Activated naive CD4-positive, alpha-beta T cell treated with anti-CD3 and anti-CD28 coated beads for 36 hours (primary cell): ENCODE data around the gene IGF1R. TPM values are rescaled to one million over a fixed set of nuclear protein-coding genes. Genes with fewer than 3 reads are reported as not detected.
"Not testable (repeated sequence)": the region's sequence is repeated elsewhere in the genome, so short reads cannot be mapped to it uniquely, and the experiment has no call there.

ENCODE experiments used
- CTCF ChIA-PET: fragments of 350-600 bp; sonication (Branson Sonifier 250); formaldehyde crosslinking; loops from one replicate; lab custom pipeline; 2021; ENCODE audit warnings: antibody characterized with exemption; lab: Charles Lee
- DNase-seq: peaks from one replicate; pipeline ENCODE4 v3.0.0-alpha.2; 2020
- H3K27ac Mint-ChIP-seq: one replicate; pipeline ENCODE4 v1.8.0; 2021; ENCODE audit warnings: mild to moderate bottlenecking, mixed read lengths
- H3K27me3 Mint-ChIP-seq: one replicate; pipeline ENCODE4 v1.8.0; 2021; ENCODE audit warnings: low read depth, mixed read lengths
- H3K36me3 Mint-ChIP-seq: one replicate; pipeline ENCODE4 v1.8.0; 2021; ENCODE audit warnings: low read depth, mixed read lengths
- H3K4me1 Mint-ChIP-seq: one replicate; pipeline ENCODE4 v1.8.0; 2021; ENCODE audit warnings: low read depth, mixed read lengths
- H3K4me3 Mint-ChIP-seq: one replicate; pipeline ENCODE4 v1.8.0; 2021; ENCODE audit warnings: mild to moderate bottlenecking, moderate library complexity, mixed read lengths
- H3K9me3 Mint-ChIP-seq: one replicate; pipeline ENCODE4 v1.8.0; 2021; ENCODE audit warnings: mixed read lengths
- intact Hi-C: fragments of 100-400 bp; cut with micrococcal nuclease; formaldehyde crosslinking; loops from one replicate; pipeline ENCODE4 v1.15.1; 2023
- total RNA-seq, 2 experiments: library from RNA; stranded (reverse); gene quantifications; one replicate each; pipeline ENCODE4 v1.2.3, GENCODE V29; 2021

Gene IGF1R
- total RNA-seq, 2 experiments from 2014 or later = 25.6 to 26.6 TPM

DNA sequence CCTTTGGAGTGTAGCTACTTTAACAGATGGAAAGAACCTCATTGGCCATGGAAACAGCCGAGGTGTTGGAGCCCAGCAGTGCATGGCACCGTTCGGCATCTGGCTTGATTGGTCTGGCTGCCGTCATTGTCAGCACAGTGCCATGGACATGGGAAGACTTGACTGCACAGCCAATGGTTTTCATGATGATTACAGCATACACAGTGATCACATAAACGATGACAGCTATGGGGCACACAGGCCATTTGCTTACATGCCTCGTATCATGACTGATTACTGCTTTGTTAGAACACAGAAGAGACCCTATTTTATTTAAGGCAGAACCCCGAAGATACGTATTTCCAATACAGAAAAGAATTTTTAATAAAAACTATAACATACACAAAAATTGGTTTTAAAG lies 315.1 kb downstream of the IGF1R start:
- no peak for DNase-seq
- no peak overlapping the region for H3K4me3 Mint-ChIP-seq
- no peaks in the 10 kb centered on the region for H3K27me3 Mint-ChIP-seq
- peaks cover 51% of the 10 kb centered on the region for H3K36me3 Mint-ChIP-seq
- intact Hi-C loops = no loop called here
- CTCF ChIA-PET = no interaction called here
- peaks cover 29% of the 10 kb centered on the region for H3K9me3 Mint-ChIP-seq
- H3K4me1 Mint-ChIP-seq = no peaks in the 10 kb centered on the region
- H3K27ac Mint-ChIP-seq = no peak overlapping the region

GRCh38 chr15:98964466-98965133 lies 316.3 kb downstream of the IGF1R start:
- Mint-ChIP-seq H3K27ac (no peak overlapping the region), H3K27me3 (no peaks in the 10 kb centered on the region), H3K9me3 (peaks cover 30% of the 10 kb centered on the region), H3K4me1 (no peaks in the 10 kb centered on the region), H3K36me3 (peaks cover 44% of the 10 kb centered on the region), H3K4me3 (no peak overlapping the region)
- no peak for DNase-seq
- CTCF ChIA-PET = interaction anchor here (0.6 kb wide), 1 partner anchor 140 kb away, joined by 3 read pairs; no protein-coding TSS in a partner anchor
- intact Hi-C loops = no loop called here

GRCh38 chr15:98965134-98965491 lies 316.8 kb downstream of the IGF1R start:
- Mint-ChIP-seq H3K36me3 (peaks cover 39% of the 10 kb centered on the region), H3K9me3 (peaks cover 30% of the 10 kb centered on the region)
- H3K4me1 Mint-ChIP-seq, H3K4me3 Mint-ChIP-seq, H3K27ac Mint-ChIP-seq, intact Hi-C loops, H3K27me3 Mint-ChIP-seq, DNase-seq: not testable (repeated sequence)
- CTCF ChIA-PET = interaction anchor here (0.6 kb wide), 1 partner anchor 140 kb away, joined by 3 read pairs; no protein-coding TSS in a partner anchor

- Mint-ChIP-seq H3K27ac (no peak overlapping the region), H3K4me1 (no peaks in the 10 kb centered on the region), H3K4me3 (no peak overlapping the region), H3K36me3 (peaks cover 35% of the 10 kb centered on the region), H3K27me3 (no peaks in the 10 kb centered on the region), H3K9me3 (peaks cover 30% of the 10 kb centered on the region)
- intact Hi-C loops = no loop called here
- DNase-seq = no peak
- CTCF ChIA-PET = no interaction called here
Measured at GRCh38 chr15:98965597-98965996, 317.3 kb downstream of the IGF1R start.

GRCh38 chr15:98966091-98966787 lies 317.9 kb downstream of the IGF1R start:
- CTCF ChIA-PET = no interaction called here
- H3K36me3 Mint-ChIP-seq = peaks cover 29% of the 10 kb centered on the region
- no peaks in the 10 kb centered on the region for H3K4me1 Mint-ChIP-seq
- intact Hi-C loops = no loop called here
- H3K4me3 Mint-ChIP-seq = no peak overlapping the region
- DNase-seq = no peak
- no peak overlapping the region for H3K27ac Mint-ChIP-seq
- no peaks in the 10 kb centered on the region for H3K27me3 Mint-ChIP-seq
- peaks cover 24% of the 10 kb centered on the region for H3K9me3 Mint-ChIP-seq

GRCh38 chr15:98967096-98967495 lies 318.8 kb downstream of the IGF1R start:
- intact Hi-C loops = no loop called here
- CTCF ChIA-PET = no interaction called here
- Mint-ChIP-seq H3K27ac (no peak overlapping the region), H3K9me3 (peaks cover 15% of the 10 kb centered on the region), H3K4me1 (no peaks in the 10 kb centered on the region), H3K36me3 (peaks cover 20% of the 10 kb centered on the region), H3K27me3 (no peaks in the 10 kb centered on the region), H3K4me3 (no peak overlapping the region)
- no peak for DNase-seq

GRCh38 chr15:98967916-98968315 lies 319.6 kb downstream of the IGF1R start:
- H3K36me3 Mint-ChIP-seq = peaks cover 12% of the 10 kb centered on the region
- DNase-seq = no peak
- H3K27me3 Mint-ChIP-seq = no peaks in the 10 kb centered on the region
- no peaks in the 10 kb centered on the region for H3K4me1 Mint-ChIP-seq
- intact Hi-C loops = no loop called here
- no peak overlapping the region for H3K27ac Mint-ChIP-seq
- CTCF ChIA-PET = interaction anchor here (0.5 kb wide), 1 partner anchor 115 kb away, joined by 5 read pairs; no protein-coding TSS in a partner anchor
- peaks cover 10% of the 10 kb centered on the region for H3K9me3 Mint-ChIP-seq
- no peak overlapping the region for H3K4me3 Mint-ChIP-seq

DNA sequence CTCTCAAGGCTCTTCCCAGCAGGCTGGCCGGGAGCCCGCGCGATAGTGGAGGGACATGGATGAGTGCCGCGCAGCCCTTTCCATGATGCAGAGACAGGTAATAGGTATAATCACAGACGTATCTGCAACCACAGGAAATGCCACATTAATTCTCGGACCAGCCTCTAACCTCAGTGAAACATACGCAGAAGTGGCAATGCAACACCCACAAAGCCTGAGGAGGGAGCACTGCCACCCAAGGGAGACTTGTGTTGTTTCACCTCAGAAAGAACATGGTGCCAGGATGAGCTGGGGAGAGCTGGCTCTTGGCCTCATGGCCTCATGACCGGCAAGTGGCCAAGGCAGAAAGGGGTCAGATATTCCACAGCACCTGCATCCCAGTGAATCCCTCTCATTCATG lies 320.2 kb downstream of the IGF1R start:
- DNase-seq = no peak
- Mint-ChIP-seq H3K27ac (no peak overlapping the region), H3K27me3 (no peaks in the 10 kb centered on the region), H3K4me1 (no peaks in the 10 kb centered on the region), H3K4me3 (no peak overlapping the region), H3K36me3 (peaks cover 5% of the 10 kb centered on the region), H3K9me3 (peaks cover 12% of the 10 kb centered on the region)
- CTCF ChIA-PET = interaction anchor here (0.5 kb wide), 1 partner anchor 114 kb away, joined by 5 read pairs; no protein-coding TSS in a partner anchor
- intact Hi-C loops = no loop called here

GRCh38 chr15:98969126-98969735 lies 320.9 kb downstream of the IGF1R start:
- Mint-ChIP-seq H3K27me3 (no peaks in the 10 kb centered on the region), H3K4me3 (no peak overlapping the region), H3K27ac (no peak overlapping the region), H3K9me3 (peaks cover 15% of the 10 kb centered on the region), H3K4me1 (no peaks in the 10 kb centered on the region), H3K36me3 (peaks cover 3% of the 10 kb centered on the region)
- intact Hi-C loops = no loop called here
- DNase-seq = no peak
- CTCF ChIA-PET = no interaction called here

GRCh38 chr15:98970799-98971198 lies 322.5 kb downstream of the IGF1R start:
- Mint-ChIP-seq H3K9me3 (peaks cover 13% of the 10 kb centered on the region), H3K27ac (no peak overlapping the region), H3K4me3 (no peak overlapping the region), H3K27me3 (no peaks in the 10 kb centered on the region), H3K36me3 (peaks cover 3% of the 10 kb centered on the region), H3K4me1 (no peaks in the 10 kb centered on the region)
- CTCF ChIA-PET = no interaction called here
- no peak for DNase-seq
- intact Hi-C loops = no loop called here

GRCh38 chr15:98976500-98976899 lies 328.2 kb downstream of the IGF1R start:
- Mint-ChIP-seq H3K4me3 (no peak overlapping the region), H3K27ac (no peak overlapping the region), H3K36me3 (no peaks in the 10 kb centered on the region), H3K4me1 (no peaks in the 10 kb centered on the region), H3K27me3 (no peaks in the 10 kb centered on the region), H3K9me3 (peaks cover 9% of the 10 kb centered on the region)
- intact Hi-C loops = no loop called here
- no peak for DNase-seq
- CTCF ChIA-PET = no interaction called here

DNA sequence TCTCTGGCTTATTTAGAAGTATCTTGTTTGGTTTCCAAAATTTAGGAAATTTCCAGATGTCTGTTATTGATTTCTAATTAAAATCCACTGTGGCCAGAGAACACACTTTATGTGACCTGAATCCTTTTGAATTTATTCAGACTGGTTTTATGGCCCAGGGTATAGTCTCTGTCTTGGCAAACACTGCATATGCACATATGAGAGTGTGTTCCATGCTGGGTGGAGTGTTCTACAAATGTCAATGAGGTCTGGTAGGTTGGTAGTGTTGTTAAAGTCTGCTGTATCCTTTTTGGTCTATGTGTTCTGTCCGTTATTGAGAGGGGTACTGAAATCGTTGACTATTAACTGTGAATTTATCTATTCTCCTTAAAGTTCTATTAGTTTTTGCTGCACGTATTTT lies 329.1 kb downstream of the IGF1R start:
- no peak overlapping the region for H3K27ac Mint-ChIP-seq
- intact Hi-C loops = no loop called here
- no peaks in the 10 kb centered on the region for H3K4me1 Mint-ChIP-seq
- no peak overlapping the region for H3K4me3 Mint-ChIP-seq
- DNase-seq = no peak
- H3K36me3 Mint-ChIP-seq = no peaks in the 10 kb centered on the region
- peaks cover 9% of the 10 kb centered on the region for H3K9me3 Mint-ChIP-seq
- no peaks in the 10 kb centered on the region for H3K27me3 Mint-ChIP-seq
- CTCF ChIA-PET = no interaction called here
